HG03103 (cell line): ENCODE data around the gene GNB2.
A peak's percentile ranks its signal among the peaks of the same experiment; 100 is the strongest.

ENCODE experiments used
- ATAC-seq: cut with Tn5 transposase; IDR thresholded peaks from one replicate; pipeline ENCODE4 v1.9.1; 2021; ENCODE audit warnings: low read depth; ENCODE audit not compliant: unreplicated experiment

The GNB2 gene

DNA sequence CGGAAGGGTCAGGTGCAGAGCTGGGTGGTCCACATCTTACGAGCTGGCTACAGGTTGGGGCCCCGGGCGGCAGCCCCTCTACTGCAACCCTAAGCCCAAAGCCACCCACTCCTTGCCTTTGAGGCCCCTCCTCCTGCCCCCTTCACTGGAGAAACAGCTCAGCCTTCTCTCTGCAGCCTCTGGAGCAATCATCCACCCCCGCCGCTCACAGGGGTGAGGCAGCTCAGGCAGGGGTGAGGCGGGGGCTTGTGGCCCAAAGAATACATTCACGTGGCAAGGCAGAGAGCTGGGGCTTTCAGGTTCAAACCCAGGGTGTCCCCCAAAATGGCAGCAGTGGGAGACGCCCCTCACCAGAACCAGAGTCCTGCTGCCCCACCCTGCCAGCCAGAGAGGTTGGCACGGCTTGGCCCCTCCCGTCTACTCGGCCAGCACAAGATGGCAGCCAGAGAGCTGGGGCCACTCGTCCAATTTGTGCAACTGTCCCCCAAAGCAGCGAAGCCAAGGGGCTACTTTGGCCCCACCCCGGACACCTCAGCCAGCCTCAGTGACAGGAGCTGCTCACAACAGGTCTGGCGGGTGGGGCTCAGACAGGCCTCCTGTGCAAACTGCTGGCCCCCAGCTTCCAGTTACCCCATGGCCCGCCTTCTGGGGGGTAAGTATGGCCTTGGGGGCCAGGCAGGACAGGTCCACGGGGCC, 7.2 kb downstream of the GNB2 start:
- no peak for ATAC-seq

DNA sequence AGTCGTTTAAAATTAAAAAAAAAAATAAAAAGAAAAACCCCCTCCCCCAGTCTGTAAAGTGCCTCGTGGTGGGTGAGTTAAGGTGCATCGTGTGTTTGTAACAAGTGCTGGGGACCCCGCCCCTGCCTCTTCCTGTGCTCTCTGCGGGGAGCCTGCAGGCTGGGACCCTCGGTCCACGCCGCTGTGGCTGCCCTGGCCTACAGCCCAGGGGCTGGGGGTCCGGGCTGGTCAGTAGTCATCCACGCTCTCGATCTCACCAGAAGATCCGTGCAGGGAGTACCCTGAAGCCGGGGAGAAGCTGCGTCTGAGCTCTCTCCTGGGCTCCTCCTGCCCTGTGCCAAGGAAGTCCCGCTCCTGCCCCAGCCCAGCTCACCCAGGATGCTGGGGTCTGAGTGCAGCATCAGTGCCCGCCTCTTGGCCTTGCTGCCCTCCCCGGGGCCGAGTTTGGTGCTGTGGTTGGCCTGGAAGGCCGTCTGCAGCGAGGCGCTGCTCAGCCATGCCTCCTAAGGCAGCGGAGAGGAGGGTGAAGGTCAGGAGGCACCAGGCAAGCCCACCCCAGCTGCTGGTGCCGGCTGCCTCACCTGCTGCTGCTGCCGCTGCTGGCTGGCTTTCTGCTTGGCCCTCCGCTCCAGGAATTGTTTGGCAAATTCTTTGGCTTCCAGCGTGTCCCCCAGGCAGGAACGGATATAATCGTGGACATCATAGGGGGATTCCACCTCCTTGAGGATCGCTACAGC, 8.1 kb downstream of the GNB2 start:
- ATAC-seq: no peak

DNA sequence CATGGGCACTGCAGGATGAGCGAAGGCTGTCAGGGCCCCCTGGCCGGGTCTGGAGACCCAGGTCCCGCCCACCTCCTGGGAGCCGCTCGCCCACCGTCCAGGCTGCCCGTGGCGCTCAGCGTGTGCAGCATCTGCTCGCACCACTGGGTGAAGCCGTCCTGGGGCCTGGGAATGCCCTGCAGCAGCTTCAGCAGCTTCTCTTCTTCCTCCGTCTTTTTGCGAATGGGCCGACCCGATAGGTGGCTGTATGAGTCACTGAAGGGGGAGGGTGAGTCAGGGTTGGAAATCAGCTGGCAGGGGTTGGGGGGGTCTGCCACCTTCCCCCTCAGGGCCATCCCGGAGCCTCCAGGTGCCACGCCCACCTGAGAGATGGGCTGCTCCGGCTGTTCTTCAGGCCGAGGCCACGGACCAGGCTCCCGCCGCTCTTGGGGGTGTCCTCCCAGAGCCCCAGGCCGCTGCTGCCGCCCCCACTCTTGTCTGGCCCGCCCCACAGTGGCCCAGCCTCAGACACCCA, 8.7 kb downstream of the GNB2 start:
- ATAC-seq: no peak

DNA sequence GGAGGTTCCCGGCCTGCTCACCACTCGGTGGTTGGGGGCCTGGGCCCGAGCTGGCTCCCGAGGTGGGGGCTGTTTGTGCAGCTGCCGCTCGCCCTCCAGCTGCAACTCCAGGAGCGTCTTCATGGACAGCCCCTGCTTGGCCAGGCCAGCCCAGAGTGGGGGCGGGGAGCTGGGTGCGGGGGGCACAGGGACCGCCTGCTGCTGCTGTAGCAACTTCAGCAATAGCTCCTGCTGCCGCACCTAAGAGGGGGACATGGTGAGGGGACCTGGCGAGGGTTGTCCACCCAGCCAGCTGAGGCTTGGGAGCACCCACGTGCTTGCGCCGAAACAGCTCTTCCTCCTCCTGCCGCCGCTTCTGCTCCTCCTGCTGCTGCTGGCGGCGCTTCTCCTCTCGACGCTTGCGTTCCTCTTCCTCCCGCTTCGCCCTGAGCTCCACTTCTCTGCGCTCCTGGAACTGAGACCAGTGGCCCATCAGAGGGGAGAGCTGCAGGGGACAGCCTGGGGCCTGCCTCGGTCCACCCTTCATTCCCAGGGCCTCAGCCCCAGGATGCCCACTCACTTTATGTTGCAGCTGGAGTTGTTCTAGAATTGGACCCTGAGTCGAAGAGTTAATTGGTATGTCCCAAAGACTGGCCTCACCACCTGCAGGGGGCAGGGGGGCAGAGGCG, 9.6 kb downstream of the GNB2 start:
- ATAC-seq: no peak

DNA sequence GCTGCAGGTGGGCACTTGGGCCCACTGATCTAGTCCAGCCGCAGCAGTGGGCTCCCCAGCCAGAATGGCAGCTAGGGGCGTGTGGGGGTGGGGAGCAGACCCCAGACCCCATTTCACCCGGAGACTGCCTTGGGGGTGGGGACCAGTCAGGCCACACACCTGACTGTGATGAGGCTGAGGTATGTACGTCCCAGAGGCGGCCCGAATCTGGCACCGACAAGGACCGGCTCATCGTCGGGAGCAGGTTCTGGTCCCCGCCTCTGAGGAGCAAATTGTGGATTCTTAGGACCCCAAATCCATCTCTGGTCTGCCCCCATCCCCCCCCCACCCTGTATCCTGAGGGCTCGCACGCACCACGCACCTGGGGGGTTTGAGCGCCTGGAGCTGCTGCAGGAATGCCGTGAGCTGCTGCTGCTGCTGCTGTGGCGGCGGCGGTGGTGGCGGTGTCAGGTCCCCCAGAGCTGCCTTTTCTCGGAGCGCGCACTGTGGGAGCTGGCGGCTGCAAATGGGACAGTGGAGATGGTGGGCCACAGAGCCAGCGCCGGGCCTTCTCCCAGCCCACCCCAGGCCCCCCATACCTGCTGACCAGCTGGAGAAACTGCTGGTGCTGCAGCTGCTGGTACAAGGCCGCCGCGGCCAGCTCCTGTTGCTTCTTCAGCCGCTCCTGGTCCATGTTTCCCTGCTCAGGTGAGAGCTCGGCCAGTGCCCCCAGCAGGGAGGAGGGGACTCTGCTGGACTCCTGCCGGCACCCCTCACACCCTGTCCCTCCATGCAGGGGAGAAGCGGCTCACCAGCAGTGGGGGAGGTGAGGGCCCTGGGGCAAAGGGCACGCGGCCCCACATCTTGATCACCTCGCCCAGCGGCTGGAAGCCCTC, 10.4 kb downstream of the GNB2 start:
- ATAC-seq: no peak

DNA sequence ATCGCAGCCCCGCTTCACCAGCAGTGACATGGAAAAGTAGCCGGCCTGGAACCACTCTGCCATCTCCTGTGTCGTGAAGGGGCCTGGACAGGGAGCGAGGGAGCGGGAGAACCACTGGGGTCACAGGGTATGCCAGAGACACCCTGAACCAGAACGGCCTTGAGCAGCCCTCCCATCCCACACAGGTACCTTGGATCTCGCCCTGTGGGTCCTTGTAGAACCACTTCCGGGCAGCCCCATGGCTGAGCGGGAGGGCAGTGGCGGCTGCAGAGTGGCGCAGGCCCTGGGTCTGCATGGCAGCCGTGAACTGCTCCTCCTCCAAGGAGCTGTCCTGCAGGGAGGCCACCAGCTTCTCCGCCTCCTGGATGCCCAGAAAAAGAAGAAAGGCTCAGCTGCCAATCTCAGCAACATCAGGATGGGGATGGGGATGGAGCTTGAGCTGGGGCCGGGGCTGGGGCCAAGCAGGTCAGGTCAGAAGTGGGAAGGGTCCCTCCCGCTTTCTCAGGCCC, 11.0 kb downstream of the GNB2 start:
- ATAC-seq: no peak

DNA sequence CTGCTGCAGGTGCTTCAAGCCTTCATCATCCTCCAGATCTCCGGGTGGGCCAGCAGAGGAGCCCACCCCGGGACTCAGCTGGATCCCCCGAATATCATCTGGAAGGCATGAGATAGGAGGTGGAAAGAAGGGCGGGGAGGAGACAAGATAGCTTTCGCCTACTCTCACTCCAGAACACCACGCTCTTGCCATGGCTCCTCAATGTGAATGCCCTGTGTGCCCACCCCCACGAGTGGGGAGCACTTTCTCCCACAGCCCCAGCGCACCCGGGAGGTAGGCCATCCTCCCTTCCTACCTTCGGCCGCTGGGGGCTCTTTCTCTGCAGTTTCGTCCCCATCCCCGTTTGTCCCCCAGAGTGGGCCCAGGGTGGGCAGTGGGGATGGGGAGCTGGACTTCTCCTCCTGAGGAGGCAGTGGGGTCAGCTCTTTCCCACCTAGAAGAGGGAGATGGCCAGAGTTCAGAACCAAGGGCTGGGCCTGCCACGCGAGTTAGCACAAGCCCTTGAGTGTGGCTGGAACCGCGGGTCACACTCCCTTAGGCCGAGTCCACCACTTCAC, 11.6 kb downstream of the GNB2 start:
- ATAC-seq: no peak

DNA sequence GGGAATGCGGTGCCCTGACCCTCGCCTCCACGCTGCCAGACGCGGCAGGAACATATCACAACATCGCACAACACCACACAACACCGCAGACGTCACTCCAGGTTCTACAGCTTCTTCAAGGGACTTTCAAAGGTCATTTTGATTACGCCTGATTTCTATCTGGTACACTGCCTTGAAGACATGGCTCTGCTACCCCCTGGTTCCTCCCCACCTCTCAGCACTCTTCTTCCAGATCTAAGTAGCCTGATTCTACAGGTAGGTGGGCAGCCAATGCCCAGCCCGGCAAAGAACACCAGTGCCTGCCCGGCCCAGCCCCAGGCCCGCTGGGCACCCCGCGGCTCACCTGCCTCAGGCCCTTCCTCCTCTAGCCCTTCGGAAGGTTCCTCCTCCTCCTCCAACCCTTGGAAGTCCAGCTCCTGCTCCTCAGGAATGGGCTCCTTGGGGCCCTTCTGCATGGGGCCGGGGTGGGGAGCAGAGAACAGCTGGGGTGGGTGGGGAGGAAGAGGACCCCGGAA, 12.1 kb downstream of the GNB2 start:
- no peak for ATAC-seq

DNA sequence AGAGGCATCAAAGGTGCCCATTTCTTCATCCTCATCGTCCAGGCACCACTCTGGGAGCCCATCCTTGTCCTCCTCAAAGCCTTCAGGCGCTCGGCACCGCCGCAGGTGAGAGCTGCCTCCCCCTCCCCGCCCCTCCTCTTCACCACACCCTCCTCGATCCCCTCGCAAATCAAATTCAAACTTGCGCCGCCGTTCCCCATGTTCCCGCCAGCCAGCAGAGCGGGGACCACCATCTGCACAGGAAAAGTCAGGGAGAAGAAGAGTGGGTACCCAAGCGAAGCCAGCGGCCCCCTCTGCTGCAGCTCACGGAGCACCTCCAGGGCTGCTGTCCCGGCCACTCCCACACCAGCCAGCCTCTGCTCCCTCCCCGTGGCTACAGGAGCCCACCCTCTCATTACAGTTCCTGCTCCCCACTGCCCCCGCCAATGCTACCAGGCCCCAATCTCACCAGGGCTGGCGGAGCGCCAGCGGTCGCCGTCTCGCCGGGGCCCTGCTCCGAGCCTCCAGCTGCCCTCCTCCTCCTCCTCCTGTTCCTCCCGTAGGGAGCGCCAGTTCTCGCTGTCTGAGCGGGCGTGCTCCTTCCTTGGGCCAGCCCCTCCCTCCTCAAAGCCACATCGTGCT, 12.8 kb downstream of the GNB2 start:
- no peak for ATAC-seq

DNA sequence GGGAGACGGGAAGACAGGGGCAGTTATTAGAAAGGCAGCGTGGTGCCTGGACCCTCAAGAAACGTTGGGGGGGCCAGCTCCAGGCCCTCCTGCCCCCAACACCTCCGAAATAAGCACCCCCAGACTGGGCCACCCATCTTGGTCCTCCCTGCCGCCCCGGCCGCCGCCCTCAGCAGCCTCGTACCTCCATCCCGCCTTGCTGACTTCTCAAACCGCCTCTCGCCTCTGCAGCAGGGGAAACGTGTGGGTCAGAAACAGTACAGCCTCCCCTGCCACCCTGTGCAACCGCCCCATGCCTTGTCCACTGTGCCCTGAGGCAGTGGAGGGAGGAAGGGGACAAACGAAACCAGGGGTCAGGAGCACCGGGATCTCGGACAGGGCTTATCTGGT, 13.3 kb downstream of the GNB2 start:
- ATAC-seq: no peak

DNA sequence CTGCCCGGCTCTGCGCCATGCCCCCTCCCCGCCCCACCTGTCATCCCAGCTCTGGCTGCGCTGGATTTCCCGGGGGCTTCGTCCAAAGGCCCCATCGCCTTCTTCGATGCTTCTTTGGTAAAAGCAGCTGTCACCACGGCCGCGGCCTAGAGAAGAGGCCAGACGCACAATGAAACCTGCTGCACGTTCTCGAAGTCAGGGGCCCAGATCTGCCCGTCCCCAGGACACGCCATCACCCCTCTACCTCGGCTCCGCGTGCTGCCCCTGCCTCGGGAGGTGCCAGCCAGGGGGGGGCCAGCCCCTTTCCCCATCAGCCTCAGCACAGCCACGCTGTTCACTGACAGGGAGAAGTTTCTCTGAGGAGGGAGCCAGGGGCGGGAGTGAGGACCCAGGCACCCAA, 13.7 kb downstream of the GNB2 start:
- no peak for ATAC-seq

DNA sequence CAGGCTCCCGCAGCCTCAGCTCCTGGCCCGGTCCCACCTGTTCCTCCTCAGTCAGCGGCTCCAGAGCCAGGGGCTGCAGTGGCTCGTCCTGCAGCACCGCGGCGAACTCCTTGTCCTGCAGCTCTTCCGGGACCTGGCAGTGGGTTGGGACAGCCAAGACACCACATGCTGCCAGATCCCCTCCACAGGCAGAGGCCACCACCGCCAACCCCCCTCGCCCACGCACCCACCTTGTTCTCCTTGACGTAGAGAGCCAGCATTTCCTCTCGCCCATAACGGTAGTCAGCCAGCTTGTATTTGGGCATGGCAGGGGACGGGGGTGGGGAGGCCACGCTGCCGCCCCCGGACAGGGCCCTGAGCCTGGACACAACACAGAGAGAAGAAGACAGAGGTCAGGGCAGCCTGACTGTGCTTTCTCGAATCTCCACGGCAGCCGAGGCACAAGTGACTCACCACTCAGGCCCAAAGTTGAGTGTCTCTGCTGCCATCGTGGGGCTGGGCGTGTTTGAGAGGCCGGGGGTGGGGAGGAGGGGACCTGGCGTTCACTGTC, 14.3 kb downstream of the GNB2 start:
- ATAC-seq: no peak

DNA sequence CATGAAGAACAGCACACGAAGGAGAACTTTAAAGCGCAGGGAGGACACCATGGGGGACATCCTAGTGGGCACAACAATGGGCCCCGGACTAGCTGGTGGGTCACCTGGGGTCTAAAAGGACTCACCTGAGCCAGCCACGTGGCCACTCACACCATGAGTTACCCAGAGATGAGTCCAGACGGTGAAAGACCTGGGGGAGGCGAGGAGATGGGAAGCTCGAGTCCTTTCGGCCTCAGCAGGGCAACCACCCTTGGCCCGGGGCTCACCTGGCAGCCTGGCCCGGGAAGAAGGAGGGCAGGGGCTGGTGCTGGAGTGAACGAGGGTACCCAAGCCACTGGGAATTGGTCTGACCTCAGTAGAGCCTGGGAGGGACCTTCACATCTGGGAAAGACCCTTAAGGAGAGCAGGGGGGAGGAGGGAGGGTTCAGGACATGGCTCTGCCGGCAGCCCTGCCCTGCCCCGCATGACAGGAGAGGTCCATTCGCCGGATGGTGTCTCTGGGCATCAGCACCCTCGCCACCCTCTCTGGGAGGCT, 14.9 kb downstream of the GNB2 start:
- ATAC-seq: no peak

DNA sequence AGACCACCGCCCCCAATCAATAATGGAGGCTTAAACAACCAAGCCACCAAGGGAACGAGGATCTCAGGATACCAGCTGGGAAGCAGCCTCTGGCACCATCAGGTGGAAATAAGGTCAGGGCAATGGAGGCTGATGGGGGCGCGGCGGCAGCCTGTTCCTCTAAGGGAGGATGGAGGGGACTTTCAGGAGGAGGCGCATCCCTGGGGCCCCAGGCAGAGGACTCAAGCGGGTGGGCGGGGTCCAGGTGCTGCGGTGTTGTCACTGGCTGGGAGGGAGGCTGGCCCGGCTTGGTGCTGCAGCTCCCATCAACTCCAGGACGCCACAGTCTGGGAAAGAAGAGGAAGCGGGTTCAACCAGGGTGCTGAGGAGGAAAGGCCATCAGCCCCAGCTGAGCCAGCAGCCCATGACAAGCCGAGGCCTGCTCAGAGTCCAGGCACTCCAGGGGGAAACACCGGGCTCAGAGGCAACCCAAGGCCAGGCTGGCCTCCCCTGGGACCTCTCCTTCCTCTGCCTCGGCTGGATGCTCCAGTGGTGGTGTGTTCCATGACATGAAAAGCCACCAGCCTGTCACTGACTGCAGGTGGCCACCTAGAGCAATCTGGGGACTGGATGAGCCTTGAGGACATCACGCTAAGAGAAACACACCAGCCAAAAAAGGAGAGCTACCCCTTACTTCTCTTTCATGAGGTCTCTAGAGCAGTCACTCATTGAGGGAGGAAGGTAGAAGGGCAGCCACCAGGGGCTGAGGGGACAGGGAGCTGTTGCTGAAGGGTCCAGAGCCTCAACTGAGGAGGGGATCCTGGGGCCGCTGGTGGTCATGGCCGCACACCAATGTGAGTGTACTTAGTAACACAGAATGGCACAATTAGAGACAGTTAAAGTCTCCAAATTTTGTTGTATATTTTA, 15.9 kb downstream of the GNB2 start:
- no peak for ATAC-seq

DNA sequence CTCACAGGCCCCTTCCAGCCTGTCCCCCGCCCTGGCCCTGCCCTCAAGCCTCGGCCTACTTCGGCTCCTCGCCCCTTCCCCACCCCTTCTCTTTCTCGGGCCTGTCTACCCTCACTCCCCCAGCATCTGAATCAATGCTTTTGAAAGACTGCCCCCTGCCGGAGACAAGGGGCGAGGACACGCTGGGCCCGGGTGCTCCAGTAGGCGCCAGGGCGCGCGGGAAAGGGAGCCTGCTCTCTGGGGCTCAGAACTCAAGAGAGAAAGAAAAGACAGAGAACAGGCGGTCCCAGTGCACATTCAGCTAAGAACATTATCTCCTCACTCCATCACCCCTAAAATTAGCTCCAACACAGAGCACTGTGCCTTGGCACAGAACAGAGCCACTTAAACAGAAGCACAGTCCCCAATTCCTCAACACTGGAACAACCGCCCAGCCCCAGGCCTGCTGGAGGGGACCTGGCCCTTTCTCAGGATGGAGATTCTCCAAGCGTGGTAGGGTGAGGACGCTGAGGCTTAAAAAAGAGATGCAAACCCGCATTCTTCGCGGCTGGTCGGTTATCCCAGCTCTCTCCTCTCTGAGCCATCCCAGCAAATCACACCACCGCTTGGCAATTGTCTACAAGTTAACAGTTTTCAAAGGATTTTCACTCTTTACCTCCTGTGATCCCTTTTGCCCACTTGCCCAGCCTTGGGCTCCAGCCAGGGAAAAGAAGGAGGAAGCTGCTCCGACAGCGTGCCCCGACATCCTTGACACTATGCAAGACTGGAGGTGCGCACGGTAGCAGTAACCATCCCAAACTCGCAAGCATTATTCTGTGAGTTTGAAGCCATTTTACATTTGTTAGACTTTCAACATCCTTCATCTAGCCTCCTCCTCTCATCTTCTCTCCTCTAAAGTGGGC, 18.4 kb downstream of the GNB2 start:
- ATAC-seq: peak; percentile 35

DNA sequence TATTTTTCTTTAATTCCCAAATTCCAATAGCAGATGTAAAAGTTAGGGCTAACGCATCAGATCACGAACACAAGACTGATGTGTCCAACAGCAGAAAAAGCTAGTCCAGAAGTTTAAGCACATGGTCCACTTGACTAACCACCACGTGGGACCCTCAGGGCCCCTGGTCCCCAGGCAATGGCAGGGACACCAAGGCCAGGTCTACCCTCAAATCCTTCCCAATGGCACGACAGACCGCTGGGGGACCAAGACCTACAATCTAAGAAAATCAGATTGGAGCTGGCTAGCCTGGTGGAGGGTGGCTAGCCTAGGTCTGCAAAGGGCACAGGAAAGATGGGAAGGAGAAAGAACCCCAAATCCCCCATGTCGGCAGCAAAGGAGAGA, 19.0 kb downstream of the GNB2 start:
- no peak for ATAC-seq
